OCI-LY1 (cell line): Measurements from ENCODE around the gene WTAP.

Source experiments
- CTCF ChIP-seq: fragments of 200-600 bp; sonication (generic), shearing (Covaris generic); IDR thresholded peaks from 2 replicates; pipeline ENCODE4 v1.5.1; 2017; ENCODE audit warnings: mild to moderate bottlenecking, antibody characterized with exemption, low read length, moderate library complexity, mixed read lengths
- EZH2 ChIP-seq: fragments of 200-600 bp; sonication (generic), shearing (Covaris generic); IDR thresholded peaks from 2 replicates; pipeline ENCODE4 v1.8.0; 2017; ENCODE audit warnings: borderline replicate concordance, mixed run types, mild to moderate bottlenecking, antibody characterized with exemption, low read length, moderate library complexity, mixed read lengths

GRCh38 chr6:159761129-159761872 is 34.0 kb downstream of the WTAP start:
- TF ChIP-seq CTCF (no peak), EZH2 (no peak)
